HepG2 (cell line): Measurements from ENCODE around the gene PRMT5.

ENCODE experiments used
- ATF2 ChIP-seq: sonication (generic); formaldehyde crosslinking; IDR thresholded peaks from 2 replicates; pipeline ENCODE4 v1.4.0; 2020; ENCODE audit warnings: missing genetic modification reagents
- E2F1 ChIP-seq: sonication (generic); formaldehyde crosslinking; IDR thresholded peaks from 2 replicates; pipeline ENCODE4 v1.5.0; 2020; ENCODE audit warnings: missing genetic modification reagents
- POLR2AphosphoS5 ChIP-seq: IDR thresholded peaks from 2 replicates; pipeline ENCODE4 v1.6.1; 2012; ENCODE audit warnings: low read depth, low read length
- PRDM10 ChIP-seq: sonication (generic); formaldehyde crosslinking; IDR thresholded peaks from 2 replicates; pipeline ENCODE4 v1.4.0; 2020; ENCODE audit warnings: low read depth, missing genetic modification reagents

GRCh38 chr14:22974530-22975313 is 45.5 kb upstream of the PRMT5 start:
- TF ChIP-seq POLR2AphosphoS5: no peak; the same call in 1 of the 2 replicates
- TF ChIP-seq PRDM10: no peak
- TF ChIP-seq E2F1: no peak
- TF ChIP-seq ATF2 (CRISPR knock-in tag): no peak
